Measurements from ENCODE around the gene HGS.
A peak's percentile ranks its signal among the peaks of the same experiment; 100 is the strongest.

Gene HGS

DNA sequence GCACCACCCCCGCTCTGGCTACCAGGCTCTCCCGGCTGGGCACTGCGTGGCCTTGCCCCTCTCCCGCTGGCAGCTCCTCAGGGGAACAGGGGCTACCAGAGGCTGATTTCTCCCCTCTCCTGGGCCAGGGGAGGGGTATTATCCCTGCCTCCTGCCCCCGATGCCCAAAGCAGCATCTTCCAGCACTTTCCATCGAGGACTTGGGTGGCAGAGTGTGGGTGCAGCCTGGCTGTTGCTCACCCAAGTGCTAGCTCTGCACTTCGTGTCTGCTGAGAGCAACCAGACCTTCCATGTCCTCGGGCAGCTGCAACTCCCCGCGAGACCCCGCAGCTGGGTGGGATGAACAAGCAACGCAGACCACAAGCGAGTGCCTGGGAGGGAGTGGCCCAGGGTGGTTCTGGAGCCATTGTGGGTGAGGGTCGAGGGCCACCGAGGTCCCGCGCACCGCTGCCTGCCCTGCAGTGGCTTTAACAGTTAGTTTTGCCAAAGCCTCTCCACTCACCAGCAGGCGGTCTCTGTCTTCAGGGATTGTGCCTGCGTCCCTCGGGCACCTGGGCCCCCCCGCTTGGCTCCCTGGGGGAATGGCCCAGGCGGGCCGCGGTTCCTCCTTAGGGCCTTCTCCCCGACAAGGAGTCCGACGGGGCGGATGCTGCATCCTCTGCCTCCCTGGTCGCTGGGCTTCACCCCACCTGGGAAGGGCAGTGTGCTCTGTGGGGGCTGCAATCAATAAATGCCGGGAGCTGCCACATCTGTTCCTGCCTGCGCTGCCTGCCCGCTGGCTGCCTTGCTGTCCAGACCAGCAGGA, 36.7 kb downstream of the HGS start:
- peak overlapping the region; percentile 86 for H3K27ac ChIP-seq
- DNase-seq (ENCODE audit: low spot score), result no peak
- ChIA-PET CTCF (no interaction called here), POLR2A (ENCODE audit: low non-redundant PET) (interaction anchor here (0.5 kb wide), 1 partner anchor 9 kb away, joined by 4 read pairs; no protein-coding TSS in a partner anchor)
- TF ChIP-seq, protein P1, sequence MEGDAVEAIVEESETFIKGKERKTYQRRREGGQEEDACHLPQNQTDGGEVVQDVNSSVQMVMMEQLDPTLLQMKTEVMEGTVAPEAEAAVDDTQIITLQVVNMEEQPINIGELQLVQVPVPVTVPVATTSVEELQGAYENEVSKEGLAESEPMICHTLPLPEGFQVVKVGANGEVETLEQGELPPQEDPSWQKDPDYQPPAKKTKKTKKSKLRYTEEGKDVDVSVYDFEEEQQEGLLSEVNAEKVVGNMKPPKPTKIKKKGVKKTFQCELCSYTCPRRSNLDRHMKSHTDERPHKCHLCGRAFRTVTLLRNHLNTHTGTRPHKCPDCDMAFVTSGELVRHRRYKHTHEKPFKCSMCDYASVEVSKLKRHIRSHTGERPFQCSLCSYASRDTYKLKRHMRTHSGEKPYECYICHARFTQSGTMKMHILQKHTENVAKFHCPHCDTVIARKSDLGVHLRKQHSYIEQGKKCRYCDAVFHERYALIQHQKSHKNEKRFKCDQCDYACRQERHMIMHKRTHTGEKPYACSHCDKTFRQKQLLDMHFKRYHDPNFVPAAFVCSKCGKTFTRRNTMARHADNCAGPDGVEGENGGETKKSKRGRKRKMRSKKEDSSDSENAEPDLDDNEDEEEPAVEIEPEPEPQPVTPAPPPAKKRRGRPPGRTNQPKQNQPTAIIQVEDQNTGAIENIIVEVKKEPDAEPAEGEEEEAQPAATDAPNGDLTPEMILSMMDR (conservative IDR thresholded peaks at IDR 0.05; ENCODE audit: low read depth), result no peak

DNA sequence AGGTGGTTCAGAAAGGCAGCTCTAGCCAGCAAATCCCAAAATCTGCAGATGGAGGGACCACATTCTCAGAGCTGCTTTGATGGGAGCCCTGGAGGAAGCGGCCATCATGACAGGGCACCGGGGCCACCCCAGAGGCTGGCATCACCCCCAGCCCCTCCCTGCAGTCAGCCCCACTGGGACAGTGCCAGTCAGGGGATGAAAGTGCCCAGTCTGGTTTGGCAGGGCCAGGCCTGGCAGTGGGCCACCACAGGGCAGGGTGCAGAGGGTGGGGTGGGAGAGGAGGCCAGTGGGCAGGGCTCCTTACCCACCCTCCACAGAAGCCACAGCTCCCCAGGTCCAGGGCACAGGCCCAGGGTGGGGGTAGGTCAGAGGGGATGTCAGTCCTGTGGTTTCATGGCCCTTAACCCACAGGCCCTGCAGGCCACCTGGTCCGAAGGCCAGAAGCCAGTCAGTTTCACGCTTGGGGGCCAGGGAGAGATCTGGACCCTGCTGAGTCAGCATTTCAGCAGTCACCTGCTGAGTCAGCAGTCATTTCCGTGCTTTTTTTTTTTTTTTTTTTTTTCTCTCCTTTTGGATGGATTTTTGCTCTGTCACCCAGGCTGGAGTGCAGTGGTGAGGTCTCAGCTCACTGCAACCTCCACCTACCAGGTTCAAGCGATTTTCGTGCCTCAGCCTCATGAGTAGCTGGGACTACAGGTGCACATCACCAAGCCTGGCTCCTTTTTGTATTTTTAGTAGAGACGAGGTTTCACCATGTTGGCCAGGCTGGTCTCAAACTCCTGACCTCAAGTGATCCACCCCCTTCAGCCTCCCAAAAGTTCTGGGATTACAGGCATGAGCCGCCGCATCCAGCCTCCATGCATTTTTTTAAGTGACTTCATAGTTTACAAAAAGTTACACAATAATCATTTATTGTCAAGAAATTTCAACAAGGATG, 38.6 kb downstream of the HGS start:
- no peak for DNase-seq (ENCODE audit: low spot score)
- ChIA-PET POLR2A (ENCODE audit: low non-redundant PET) (interaction anchor here (0.7 kb wide), 1 partner anchor 105 kb away, joined by 6 read pairs; no protein-coding TSS in a partner anchor), CTCF (interaction anchor here (0.6 kb wide), 1 partner anchor 143 kb away, joined by 3 read pairs; no protein-coding TSS in a partner anchor)
- peak overlapping the region; percentile 86 for H3K27ac ChIP-seq
- TF ChIP-seq, protein P1 (conservative IDR thresholded peaks at IDR 0.05; ENCODE audit: low read depth), result no peak

DNA sequence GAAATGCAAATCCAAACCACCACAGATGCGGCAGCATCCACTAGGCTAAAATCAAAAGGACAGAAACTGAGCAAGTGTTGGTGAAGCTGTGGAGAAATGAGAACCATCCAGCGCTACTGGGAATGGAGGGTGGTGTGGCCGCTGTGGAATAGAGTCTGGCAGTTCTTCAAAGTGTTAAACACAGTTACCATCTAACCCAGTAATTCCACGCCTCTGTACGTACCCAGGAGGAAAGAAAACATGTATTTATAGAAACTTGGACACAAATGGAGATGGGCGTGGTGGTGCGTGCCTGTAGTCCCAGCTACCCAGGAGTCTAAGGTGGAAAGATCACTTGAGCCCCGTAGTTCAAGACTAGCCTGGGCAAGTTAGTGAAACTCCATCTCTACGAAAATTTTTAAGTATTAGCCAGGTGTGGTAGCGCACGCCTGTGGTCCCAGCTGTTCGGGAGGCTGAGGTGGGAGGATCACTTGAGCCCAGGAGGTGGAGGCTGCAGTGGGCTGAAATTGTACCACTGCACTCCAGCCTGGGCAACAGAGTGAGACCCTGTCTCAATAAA, 39.9 kb downstream of the HGS start:
- H3K27ac ChIP-seq, result peak overlapping the region; percentile 86

DNA sequence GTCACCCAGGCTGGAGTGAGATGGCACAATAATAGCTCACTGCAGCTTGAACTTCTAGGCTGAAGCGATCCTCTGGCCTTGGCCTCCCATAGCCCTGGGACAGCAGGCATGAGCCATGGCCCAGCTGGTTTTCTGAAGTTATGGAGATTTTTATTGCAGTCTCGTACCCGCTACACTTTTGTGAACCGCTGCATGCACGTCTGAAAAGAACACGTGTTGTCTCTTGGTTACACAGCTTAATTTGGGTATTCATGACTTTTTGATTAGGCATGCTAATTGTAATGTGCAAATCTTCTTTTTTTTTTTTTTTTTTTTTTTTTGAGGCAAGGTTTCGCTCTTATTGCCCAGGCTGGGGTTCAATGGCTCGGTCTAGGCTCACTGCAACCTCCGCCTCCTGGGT, 41.6 kb downstream of the HGS start:
- CTCF ChIA-PET, result interaction anchor here (0.7 kb wide), 1 partner anchor 8 kb away, joined by 4 read pairs; no protein-coding TSS in a partner anchor
- POLR2A ChIA-PET (ENCODE audit: low non-redundant PET), result interaction anchor here (0.6 kb wide), 1 partner anchor 265 kb away, joined by 3 read pairs; no protein-coding TSS in a partner anchor
- DNase-seq (ENCODE audit: low spot score), result no peak
- peak overlapping the region; percentile 86 for H3K27ac ChIP-seq
- TF ChIP-seq, protein P1 (conservative IDR thresholded peaks at IDR 0.05; ENCODE audit: low read depth), result no peak

More for the DNA sequence above, 39.9 kb downstream of the HGS start:
- TF ChIP-seq, protein P1 (conservative IDR thresholded peaks at IDR 0.05; ENCODE audit: low read depth), result no peak
- no peak for DNase-seq (ENCODE audit: low spot score)
- CTCF ChIA-PET, result no interaction called here
- POLR2A ChIA-PET (ENCODE audit: low non-redundant PET), result no interaction called here

DNA sequence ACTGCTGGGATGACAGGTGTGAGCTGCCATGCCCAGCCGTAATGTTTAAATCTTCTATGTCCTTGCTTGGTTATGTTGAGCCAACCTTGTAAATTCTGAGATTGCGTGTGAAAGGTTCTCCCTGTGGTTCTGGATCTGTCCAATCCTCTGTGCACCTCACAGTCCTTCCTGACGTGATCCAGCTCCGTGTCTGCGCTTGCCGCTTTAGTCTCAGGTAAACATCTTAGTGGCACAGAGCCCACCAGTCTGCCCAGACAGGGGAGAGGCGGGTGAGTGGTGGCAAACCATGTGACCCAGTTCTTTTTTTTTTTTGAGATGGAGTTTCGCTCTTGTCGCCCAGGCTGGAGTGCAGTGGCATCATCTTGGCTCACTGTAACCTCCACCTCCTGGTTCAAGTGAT, 42.2 kb downstream of the HGS start:
- H3K27ac ChIP-seq, result peak overlapping the region; percentile 86
- DNase-seq (ENCODE audit: low spot score), result no peak
- TF ChIP-seq, protein P1 (conservative IDR thresholded peaks at IDR 0.05; ENCODE audit: low read depth), result no peak
- POLR2A ChIA-PET (ENCODE audit: low non-redundant PET), result interaction anchor here (0.6 kb wide), 1 partner anchor 266 kb away, joined by 3 read pairs; no protein-coding TSS in a partner anchor
- CTCF ChIA-PET, result interaction anchor here (0.7 kb wide), 1 partner anchor 285 kb away, joined by 3 read pairs; no protein-coding TSS in a partner anchor
